NCI-H1105 (cell line): Measurements from ENCODE around the gene EPHA4.
A peak's percentile ranks its signal among the peaks of the same experiment; 100 is the strongest.

Source experiments
- DNase-seq: peaks from one replicate; lab custom pipeline; 2025; lab: John Stamatoyannopoulos, UW

The EPHA4 gene

DNA sequence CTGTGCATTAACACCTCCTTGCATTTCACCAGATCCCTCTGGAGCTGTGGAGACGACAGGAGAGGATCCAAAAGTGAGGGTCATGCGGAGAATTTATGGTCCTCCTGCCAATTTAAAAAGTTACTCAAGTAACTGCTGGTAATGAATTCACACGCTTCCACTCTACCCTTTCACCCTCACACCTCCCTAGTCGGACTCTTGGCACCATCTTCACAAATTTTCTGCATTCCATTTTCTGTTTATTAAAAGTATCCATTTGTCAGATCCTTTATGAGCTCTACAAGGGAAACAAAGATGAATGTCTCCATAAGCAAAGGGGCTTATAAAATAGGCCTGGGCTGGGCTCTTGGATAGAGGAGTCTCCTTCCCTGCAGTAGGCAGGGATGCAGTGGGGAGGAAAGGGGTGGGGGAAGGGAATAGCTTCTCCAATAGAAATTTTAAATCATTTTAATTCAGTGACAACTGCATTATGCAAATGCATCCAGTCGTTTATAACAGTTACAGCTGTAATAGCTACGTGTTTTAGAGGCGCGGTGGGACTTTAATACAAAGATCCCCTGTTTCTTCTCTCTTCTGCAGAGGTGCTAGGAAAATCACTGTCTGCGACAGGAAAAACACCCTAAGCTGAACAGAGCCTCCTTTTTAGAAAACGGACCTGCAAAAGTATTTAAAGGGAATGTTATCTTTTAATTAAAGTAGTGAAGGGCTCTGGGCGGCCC lies 132.2 kb downstream of the EPHA4 start:
- no peak for DNase-seq

GRCh38 chr2:221437056-221437455 lies 135.0 kb downstream of the EPHA4 start:
- DNase-seq = peak; percentile 28

DNA sequence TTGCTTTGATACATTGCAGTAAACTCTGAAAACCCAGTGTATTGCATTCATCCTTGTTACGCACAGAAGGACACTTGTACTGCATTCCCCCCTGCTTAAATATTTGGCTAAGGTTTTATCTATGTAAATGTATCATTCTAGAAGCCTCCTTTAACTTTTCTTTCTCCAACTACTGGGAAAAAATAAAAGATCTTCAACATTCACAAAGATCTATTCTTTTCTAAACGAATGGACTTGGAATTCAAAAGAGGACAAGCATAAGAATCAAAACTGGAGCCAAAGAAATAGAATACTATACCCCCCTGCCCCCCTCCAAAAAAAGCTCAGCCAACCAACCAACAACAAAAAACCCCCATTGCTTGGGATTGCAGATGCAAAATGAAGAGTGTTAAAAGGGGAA lies 136.9 kb downstream of the EPHA4 start:
- DNase-seq = no peak

DNA sequence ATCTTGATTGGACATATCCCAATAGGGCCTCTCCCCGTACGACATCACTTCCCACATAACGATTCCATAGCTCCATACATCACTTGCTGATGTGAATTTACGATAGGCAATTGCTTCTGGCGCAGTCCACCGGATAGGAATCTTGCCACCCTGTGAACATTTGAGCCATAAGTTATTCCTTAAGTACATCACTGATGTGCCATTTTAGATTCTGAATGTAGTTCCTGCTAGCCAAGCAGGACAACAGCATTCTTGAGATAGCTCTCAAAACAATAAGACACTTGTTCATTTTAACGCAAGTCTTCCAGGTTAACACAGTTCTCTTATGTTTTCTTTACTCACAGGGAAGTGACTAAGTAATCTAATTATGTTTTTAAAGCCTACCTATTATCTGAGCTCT lies 138.0 kb downstream of the EPHA4 start:
- no peak for DNase-seq

DNA sequence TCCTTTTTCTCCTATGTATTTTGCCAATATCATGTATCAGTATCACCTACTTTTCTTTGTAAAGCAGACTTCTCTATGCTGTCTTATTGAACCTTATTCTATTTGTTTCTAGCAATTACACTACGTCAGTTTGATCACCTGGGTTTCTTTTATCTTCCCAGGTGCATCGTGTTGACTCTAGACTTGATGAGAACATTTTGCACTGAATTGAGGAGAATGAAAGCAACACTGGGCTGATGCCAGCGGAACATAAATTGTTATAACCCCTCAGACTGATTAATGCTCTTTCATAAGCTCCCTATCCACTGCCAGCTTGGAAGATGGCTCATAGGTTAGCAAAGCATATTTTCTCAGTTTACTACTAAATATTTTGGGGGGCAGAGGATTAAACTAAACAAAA lies 140.6 kb downstream of the EPHA4 start:
- peak; percentile 88 for DNase-seq

DNA sequence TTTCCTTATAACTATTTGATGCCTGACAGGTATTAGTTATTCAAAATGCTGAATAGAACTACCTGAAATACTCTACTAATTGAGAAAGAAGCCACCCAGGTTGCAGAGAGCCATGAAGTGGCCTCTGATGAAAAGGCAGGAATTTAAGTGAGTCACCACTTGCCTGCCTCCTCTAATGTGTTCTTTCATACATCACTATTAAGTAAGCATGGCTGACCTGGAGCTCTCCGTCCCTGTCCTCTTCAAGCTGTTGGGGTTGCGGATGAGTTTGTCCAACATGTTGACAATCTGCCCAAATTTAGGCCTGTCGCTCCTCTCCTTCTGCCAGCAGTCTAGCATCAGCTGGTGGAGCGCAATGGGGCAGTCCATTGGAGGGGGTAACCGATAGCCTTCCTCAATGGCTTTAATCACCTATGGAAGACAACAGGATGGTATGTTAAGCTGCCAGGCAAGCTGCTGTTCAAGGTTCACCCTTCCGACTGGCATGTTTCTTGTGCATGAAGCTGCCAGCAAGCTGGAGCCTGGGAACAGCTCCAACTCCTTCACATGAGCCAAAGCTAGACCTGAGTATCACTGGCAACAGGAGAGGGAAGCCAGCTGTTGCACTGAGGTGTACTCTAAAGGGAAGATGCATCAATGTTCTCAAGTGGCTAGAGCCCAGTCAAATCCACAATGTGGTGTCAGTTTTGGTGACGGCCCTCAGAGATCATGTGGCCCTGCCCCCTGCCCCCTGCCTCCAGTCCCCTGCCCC lies 142.2 kb downstream of the EPHA4 start:
- peak; percentile 72 for DNase-seq

DNA sequence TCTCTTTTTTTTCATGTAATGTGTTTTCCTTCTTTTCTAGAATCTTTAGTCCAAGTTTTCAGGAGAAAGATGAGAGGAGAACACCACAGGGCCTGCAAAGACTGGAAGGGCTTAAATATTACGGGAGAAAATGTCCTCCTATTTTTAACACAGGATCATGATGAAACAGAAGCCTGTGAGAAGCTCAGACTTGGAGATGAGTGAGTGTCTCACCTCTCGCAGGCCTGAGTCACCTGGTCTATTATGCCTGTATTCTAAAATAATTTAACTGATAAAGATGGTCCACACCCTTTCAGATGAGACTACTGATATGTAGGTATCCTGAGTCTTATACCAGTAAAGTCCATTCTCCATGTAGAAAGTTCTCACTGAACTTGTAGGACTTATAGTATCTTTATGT lies 143.2 kb downstream of the EPHA4 start:
- no peak for DNase-seq

- no peak for DNase-seq
Observed at GRCh38 chr2:221426929-221427328, 145.2 kb downstream of the EPHA4 start.

DNA sequence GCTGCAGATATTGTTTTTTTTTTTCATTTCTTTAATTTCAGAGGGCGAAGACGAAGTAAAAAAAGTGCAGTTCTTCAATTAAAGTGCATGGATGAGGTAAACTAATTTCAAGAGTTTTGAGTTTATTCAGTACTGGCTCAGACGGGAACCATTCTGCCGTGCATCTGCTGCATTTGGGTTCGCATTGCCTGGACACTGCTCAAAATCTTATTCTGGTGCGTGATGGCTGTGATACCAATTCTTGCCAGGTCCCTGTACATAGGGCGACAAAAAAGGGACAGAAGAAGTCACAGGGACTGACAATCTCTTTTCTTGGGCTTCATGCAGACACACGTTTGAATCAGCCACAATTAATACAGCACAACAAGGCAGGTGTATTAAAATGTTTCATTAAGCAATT lies 146.2 kb downstream of the EPHA4 start:
- DNase-seq = no peak

- no peak for DNase-seq
Observed at GRCh38 chr2:221425353-221425752, 146.8 kb downstream of the EPHA4 start.

GRCh38 chr2:221423210-221423804 lies 148.8 kb downstream of the EPHA4 start:
- peak; percentile 29 for DNase-seq

DNA sequence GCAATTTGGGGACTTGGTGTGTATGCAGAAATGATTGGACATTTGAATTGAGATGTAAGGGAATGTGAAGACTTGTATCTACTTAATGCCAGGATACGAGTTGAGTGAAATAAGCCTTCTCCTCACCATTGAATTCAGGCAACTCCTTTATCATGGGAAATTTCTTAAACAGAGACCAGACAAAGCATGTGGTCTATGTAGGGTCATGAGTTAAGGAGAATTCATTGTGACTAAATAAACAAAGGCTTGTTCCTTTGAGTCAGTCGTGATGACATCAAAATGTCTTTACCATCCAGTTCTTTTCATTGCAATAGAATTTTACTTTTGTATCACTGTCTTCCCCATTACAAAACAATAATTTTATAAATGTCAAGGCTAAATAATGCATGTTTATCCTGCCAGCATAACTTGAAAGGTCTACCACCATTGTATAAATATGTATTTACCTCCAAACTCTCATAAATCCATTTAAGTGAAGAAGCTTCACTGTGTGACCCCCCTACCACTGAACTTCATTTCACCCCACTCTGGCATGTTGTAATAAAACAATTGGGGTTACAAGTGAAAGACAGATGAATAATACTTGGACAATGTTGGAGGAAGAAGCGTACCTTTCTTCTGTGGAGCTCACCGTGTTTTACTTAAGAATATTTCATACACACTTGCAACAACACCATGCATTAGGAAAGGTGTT lies 149.4 kb downstream of the EPHA4 start:
- DNase-seq = no peak

- DNase-seq = no peak
Observed at GRCh38 chr2:221420245-221420644, 151.9 kb downstream of the EPHA4 start.

DNA sequence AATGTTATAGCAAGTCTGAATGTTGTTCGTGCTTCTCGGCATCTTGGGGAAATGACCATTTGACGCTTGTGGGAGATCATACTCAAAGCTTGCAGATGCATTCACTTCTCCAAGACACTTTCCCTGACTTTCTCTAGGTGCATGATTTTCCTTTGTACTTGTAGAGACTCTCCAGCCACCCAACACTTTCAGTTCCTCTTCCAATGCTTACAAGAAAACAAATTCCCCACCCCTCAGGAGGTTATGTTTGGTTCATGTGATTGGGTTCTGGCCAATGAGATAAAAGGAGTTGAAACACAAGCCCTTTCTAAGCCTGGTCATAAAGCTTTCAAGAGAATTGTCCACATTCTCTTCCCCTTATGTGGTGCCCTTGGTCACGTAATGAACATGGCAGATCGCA lies 156.3 kb downstream of the EPHA4 start:
- no peak for DNase-seq

- no peak for DNase-seq
Observed at GRCh38 chr2:221412978-221413377, 159.1 kb downstream of the EPHA4 start.

GRCh38 chr2:221410487-221410886 lies 161.6 kb downstream of the EPHA4 start:
- no peak for DNase-seq

GRCh38 chr2:221407765-221408164 lies 164.3 kb downstream of the EPHA4 start:
- DNase-seq = no peak

- no peak for DNase-seq
Observed at GRCh38 chr2:221405521-221405920, 166.6 kb downstream of the EPHA4 start.

DNA sequence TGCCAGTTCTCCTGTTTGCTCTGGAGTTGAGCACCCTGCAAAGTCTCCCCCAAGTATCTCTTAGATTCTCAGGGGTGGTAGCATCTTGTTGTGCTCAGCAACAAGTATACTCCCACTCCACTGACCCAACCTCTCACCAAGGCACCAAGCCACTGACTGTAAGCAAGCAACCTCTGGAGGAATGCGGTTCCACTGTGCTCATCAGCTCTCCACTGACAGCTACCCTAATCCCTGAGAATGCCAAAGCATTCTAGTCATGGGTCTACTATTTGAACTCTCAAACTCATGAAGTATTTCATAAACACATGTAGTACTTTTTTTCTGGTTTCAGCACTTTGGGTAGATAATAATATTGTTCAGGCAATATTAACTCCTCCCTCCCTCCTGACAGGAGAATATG lies 170.0 kb downstream of the EPHA4 start:
- no peak for DNase-seq

DNA sequence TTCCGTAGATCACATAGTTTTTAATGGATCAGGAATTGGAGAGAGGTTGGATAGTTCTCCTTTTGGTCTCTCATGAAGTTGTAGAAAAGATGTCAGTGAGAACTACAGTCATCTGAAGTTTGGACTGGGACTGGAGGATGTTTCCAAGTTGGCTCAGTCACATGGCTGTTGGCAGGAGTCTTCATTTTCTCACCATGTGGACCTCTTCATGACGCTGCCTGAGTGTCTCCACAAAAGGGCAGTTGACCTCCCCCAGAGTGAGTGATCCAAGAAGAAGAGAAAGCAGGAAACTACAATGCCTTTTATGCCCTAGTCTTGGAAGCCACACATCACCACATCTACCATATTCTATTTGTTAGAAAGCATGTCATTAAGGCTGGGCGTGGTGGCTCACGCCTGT lies 171.7 kb downstream of the EPHA4 start:
- DNase-seq = no peak

DNA sequence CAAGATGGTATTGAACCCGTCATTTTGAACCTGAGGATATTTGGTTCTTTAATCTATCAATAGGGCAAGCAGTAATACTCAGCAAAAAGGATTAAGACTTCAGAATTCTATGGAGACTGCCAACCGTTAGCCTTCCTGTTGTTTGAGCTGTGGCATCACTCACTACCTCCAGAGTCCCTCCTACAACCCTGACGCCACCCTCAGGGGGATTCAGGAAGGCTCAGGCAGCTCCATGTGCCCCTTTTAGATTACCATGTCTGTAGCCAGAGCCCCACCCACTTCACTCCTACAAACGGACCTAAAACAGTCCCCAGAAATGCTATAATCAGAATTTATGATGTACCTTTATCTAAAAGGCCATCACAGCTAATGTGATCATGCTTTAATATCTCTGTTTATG lies 172.9 kb downstream of the EPHA4 start:
- DNase-seq = no peak

GRCh38 chr2:221397187-221397586 lies 174.9 kb downstream of the EPHA4 start:
- peak; percentile 20 for DNase-seq
